Panc1 (cell line): Measurements from ENCODE around the gene ZSCAN23.

Experiments used
- CTCF ChIP-seq: fragments of 450-650 bp; IDR thresholded peaks from 2 replicates; pipeline ENCODE4 v1.5.1; 2017; ENCODE audit warnings: mild to moderate bottlenecking
- POLR2AphosphoS5 ChIP-seq: IDR thresholded peaks from 2 replicates; pipeline ENCODE4 v1.6.1; 2012; ENCODE audit warnings: mild to moderate bottlenecking, low read depth, low read length, moderate library complexity
- REST ChIP-seq, 2 experiments: IDR thresholded peaks; 2 replicates each; pipeline ENCODE4 v1.6.1; 2011 to 2012; ENCODE audit warnings: low read depth in 2 of 2, control low read depth in 1 of 2, low read length in 1 of 2, mild to moderate bottlenecking in 1 of 2, moderate library complexity in 1 of 2; ENCODE audit not compliant: insufficient read depth in 1 of 2

- TF ChIP-seq REST (IDR thresholded peaks at IDR 0.05; ENCODE audit: insufficient read depth in 1 of 2, low read depth in 2 of 2, low read length in 1 of 2) (no peak), CTCF (no peak), POLR2AphosphoS5 (no peak)
These were observed 15.3 kb upstream of the ZSCAN23 start for GRCh38 chr6:28458568-28458967.
